ENCODE results near the gene FGF12.

FGF12 gene

DNA sequence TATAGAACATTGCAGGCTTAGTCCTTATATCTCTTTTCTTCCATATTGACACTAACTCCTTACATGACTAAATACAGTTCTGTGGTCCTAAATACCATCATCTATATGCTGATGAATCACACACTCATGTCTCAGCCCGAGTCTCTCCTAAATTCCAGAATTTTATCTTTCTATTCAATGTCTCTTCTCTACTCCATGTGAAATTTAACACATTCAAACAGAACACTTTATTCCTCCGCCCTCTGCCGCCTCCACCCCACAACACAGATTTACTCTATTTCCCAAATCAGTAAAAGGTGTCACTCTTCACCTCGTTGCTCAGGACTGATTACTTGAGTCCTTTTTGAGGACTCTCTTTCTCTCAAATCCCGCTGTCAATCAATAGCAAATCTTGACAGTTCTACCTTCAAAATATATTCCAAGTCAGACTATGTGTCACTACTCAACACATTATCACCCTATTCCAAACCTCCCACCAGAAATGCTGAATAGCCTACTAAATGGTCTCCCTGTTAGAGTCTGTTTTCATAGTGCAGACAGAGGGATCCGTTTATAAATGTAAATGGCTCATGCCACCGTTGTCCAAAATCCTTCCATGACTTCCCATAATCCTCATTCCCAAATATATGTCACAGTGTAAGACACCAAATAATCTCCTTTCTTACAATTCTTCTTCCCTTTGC lies 230.3 kb downstream of the FGF12 start:
- DNase-seq (ENCODE audit: low read depth), result no peak

DNA sequence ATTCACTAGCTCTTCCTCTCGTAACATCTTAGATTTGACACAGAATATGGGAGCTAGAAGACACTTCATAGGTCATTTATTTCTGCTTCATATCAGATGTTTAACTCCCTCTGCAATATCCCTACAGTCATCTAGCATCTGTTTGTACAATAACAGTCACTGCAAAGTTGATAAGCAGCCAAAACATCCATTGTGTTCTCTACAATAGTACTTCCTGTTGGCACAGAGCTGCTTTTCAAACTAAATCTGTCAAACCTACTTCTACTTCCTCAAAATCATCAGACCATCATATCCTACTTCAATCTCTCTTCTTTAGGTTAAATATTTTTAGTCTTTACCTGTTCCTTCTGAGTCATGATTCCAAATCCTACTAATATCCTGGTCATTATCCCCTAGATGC lies 233.2 kb downstream of the FGF12 start:
- no peak for DNase-seq (ENCODE audit: low read depth)

DNA sequence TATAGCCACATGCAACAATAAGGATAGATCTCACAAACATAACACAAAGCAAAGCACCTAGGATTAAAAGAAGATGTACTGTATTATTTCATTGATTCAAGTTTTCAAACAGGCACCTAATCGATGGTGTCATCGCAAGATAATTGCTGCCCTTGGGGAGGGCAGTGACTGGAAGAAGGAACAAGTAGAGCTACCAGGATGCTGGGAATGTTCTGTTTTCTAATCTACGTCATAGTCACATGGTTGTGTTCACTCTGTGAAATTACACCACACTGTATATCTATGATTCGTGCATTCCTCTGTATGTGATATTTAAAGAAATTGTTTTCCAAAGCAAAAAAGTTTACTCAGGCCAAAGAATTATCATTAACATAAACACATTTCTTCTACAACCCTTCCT lies 236.6 kb downstream of the FGF12 start:
- no peak for DNase-seq (ENCODE audit: low read depth)

- DNase-seq (ENCODE audit: low read depth), result no peak
Measured at GRCh38 chr3:192489579-192489978, 237.8 kb downstream of the FGF12 start.

DNA sequence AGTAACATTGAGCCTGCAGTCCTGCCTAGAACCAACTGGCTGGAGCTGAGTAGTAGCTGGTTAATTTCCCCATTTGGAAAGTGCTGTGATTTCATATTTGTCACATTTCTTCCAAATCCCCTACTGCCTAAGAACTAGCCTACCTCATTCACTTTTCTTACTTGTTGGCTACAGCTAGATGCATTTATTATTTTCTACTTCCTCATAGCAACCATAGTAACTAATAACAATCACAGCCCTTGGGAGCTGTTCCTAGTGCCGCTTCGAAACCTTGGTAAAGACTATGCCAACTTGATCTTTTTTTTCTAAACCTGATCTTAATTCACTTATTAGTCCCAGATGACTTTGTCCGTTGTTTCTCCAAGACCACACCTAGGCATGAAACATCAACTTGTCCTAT lies 240.3 kb downstream of the FGF12 start:
- DNase-seq (ENCODE audit: low read depth), result no peak

- no peak for DNase-seq (ENCODE audit: low read depth)
Measured at GRCh38 chr3:192482809-192483208, 244.5 kb downstream of the FGF12 start.

DNA sequence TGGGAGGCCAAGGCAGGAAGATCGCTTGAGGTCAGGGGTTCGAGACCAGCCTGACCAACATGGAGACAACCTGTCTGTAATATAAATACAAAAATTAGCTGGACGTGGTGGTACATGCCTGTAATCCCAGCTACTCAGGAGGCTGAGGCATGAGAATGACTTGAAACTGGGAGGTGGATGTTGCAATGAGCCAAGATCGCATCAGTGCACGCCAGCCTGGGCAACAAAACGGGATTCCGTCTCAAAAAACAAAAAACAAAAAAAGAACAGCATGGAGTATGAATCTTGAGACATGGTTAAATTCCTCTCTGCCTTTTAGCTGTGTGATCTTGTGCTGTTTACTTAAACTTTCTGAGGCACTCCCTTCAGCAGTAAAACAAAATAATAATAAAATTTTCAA lies 244.9 kb downstream of the FGF12 start:
- no peak for DNase-seq (ENCODE audit: low read depth)

DNA sequence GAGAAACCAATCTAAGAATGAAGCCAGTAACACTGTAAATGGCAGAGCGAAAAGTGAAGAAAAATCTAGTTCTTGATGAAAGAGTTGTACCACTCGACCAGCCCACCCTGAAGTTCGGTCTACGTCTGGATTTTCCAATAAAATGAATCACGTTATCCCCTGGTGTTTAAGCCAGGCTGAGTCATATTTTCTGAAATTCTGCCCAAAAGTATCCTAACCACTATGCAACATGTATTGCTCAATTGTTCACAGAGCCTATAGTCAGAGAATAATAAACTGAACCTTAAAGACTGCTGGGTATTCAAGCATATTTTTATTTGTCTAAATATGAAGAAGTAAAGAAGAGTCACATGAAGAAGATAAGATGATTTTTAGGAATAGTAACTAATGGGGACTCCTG lies 245.7 kb downstream of the FGF12 start:
- no peak for DNase-seq (ENCODE audit: low read depth)

GRCh38 chr3:192467230-192468140 lies 259.9 kb downstream of the FGF12 start:
- DNase-seq (ENCODE audit: low read depth), result peak; percentile 22

DNA sequence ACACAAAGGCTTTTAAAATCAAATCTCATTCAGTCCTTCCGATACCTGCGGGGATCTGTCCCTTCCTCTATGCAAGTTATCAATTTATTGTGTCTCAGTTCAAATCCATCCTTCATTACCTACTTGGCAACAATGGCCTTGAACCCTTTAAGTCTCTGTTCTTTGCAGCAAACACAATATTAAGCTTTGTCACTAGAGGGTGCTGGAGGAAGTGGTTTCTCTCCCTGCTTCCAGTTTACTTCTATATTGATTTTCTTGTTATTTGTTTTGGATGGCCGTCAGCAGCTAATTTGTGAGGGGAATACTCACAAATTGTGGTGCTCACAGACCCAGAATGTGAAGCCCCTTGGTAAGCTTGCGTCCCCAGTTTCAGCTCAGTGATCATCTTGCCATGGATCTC lies 278.3 kb downstream of the FGF12 start:
- no peak for DNase-seq (ENCODE audit: low read depth)

DNA sequence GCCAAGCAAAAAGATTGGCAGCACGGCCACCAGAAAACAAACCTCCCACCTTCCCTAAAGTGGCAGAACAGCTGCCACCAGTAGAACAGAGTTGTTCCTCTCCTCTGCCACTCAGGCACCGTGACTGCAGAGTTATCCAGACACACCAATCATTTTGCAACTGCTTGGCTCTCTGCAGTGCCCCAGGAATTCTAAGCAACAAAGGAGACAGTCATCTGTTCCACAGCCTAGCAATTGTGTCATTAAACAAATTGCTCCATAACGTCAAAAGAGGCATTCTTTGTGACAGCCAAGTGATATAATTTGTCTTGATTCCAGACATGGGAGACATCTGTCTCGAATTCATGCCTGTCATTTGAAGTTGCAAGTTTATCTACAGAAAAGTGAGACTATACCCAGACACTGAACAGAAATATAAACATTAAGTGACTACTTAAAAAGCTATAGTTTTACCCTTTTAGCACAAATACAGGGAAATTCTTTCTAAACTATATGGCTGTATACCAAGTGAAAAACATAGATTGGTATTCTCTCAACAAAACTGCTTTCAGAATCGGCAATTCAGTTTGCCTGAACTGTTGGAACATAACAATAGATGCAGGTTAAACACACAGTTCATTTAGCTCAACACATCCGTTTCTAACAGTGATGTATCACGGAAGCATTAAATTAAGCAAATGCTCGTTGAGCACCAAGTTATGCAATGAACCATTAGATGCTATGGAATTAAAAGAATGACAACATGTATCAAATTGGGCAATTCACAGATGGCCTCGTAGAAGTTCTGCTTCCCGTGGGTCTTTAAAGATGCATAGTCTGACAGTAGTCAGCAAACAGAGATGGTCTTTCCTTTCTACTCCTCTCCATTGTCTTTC lies 281.3 kb downstream of the FGF12 start:
- no peak for DNase-seq (ENCODE audit: low read depth)

DNA sequence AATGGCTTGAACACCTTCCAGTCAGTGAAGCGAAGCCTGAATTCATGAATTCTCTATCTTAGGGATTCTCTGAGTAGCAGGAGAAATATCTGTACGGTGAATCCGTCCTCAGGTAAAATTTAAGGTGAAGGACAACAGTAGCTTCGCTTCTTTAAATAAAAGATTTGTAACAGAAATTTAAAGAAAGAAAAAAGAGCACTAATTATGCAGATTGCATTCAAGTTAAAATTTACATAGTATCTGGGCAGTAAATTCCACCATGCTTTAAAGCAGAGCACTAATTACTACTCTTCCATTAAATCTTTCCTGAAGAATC lies 282.6 kb downstream of the FGF12 start:
- DNase-seq (ENCODE audit: low read depth), result no peak

DNA sequence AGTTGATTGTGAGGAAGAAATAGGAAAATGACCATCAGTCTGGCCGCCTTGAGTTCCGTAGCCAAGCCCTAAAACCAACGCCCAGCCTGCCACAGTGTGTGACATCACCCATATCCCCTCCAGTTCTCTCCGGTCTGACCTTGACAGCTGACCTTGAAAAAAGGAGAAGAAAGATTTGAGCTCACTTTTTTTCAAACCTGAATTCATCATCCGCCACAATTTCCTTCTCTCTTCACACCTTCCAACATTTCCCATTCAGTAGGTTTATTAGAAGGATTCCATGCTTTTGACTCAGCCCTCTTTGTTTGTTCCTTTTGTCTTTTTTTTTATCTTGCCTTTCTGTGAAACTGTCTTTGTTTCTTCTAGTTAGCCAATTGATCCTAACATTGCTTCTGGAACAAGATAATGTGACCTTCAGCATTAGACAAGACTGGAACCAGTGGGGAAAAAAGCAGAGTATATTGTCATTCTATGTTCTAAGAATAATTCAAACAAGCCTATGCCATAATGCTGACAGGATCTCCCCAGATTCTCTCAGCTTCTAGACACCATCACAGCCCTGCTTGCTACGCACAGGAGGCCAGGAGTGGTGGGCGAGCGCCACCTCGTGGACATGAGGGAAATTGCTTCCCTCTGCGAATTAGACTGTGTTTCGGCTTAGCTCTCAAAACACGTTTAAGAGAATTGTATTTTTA lies 283.1 kb downstream of the FGF12 start:
- peak; percentile 13 for DNase-seq (ENCODE audit: low read depth)

GRCh38 chr3:192435241-192435640 lies 292.1 kb downstream of the FGF12 start:
- DNase-seq (ENCODE audit: low read depth), result no peak

DNA sequence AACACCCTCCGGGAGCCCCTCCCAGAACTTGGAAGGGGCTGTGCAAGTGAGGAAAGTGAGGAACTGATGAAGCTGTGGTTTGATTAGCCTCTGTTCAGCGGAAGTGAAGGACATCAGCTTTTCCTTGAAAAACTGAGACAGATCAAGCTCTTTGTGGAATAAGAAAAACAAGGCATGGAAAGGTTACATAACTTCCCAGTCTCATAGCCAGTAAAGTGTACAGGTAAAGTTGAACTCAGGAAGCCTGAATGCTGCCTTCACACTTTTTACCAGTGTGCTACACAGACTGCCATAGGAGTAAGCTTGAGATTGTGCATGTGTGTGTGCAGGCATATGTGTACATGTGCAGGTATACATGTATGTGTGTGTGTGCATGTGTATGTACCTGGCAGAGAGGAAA lies 293.2 kb downstream of the FGF12 start:
- DNase-seq (ENCODE audit: low read depth), result no peak

GRCh38 chr3:192433704-192434103 lies 293.6 kb downstream of the FGF12 start:
- DNase-seq (ENCODE audit: low read depth), result no peak

GRCh38 chr3:192422997-192423342 lies 304.4 kb downstream of the FGF12 start:
- no peak for DNase-seq (ENCODE audit: low read depth)

DNA sequence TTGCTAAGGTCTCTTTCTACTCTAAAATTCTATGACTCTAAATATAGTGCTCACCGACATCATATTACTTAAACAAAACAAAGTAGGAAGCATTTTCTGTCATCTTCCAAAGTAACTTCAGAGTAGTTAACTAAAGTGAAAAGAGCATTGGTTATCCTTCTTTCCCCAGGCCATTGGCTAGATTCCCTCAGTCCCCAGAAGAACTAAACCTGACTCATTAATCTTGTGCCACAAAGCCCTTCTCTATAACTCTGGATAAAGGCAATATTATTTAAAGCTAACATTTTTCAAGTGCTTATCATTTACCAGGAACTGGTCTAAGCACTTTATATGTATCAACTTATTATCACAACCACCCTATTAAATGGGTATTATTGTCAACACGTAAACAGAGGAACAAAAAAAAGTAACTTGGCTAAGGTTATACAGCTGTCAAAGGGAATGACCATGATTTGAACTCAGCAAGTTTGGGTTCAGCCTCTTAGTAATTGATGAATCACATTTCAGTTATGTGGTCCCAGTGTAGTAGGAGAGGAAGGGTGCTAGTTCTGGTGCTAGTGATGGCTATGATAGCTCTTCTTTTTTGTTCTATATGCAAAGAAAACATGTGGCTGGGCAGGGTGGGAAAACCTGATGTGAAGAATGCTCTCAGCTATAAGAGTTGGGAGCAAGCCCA lies 304.9 kb downstream of the FGF12 start:
- DNase-seq (ENCODE audit: low read depth), result no peak

DNA sequence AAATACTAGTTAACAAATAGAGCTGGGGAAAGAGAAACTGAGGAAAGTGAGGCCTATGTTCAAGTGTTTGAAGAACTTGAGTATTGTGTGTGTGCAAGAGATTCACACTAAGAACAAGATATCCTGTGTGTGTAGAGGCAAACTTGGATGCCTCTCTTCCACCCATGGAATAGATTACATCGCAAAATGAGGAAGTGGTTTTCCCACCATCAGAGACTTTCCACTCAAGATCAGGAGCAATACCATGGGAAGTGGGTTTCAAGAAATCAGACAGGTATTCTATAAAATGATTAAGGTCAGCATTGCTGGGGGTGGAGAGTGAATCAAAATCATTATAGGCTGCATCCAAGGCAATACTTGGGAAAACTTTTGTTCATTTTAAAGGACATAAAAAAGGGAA lies 308.0 kb downstream of the FGF12 start:
- DNase-seq (ENCODE audit: low read depth), result no peak

GRCh38 chr3:192417559-192418055 lies 309.7 kb downstream of the FGF12 start:
- no peak for DNase-seq (ENCODE audit: low read depth)

- DNase-seq (ENCODE audit: low read depth), result no peak
Measured at GRCh38 chr3:192417017-192417416, 310.3 kb downstream of the FGF12 start.

Measured in stimulated activated CD8-positive, alpha-beta memory T cell treated with anti-CD3 and anti-CD28 coated beads, Interleukin-4, amount 100 ng/mL, for 24 hours (primary cell).